GM06990 (cell line): ENCODE measurements around the gene ZNF23.

Experiments used
- DNase-seq: peaks from one replicate; pipeline ENCODE4 v3.0.0-alpha.2; 2011; ENCODE audit not compliant: insufficient read length; ENCODE audit errors: extremely low read depth
- H3K27me3 ChIP-seq: replicated peaks from 2 replicates; pipeline ENCODE4 v1.6.0; 2011; ENCODE audit warnings: low read length; ENCODE audit not compliant: control insufficient read depth, insufficient read depth
- H3K36me3 ChIP-seq: 2 replicates; pipeline ENCODE4 v1.5.1; 2011; ENCODE audit warnings: low read length; ENCODE audit not compliant: control insufficient read depth, insufficient read depth
- H3K4me3 ChIP-seq: replicated peaks from 2 replicates; pipeline ENCODE4 v1.5.1; 2011; ENCODE audit warnings: low read depth, mild to moderate bottlenecking, control low read depth, low read length
- TF ChIP-seq, protein P1 (sequence below): IDR thresholded peaks from 2 replicates; pipeline ENCODE4 v1.5.1; 2011; ENCODE audit warnings: low read length, control low read depth, mild to moderate bottlenecking, inconsistent platforms; ENCODE audit not compliant: insufficient read depth, poor library complexity, severe bottlenecking

The ZNF23 gene

DNA sequence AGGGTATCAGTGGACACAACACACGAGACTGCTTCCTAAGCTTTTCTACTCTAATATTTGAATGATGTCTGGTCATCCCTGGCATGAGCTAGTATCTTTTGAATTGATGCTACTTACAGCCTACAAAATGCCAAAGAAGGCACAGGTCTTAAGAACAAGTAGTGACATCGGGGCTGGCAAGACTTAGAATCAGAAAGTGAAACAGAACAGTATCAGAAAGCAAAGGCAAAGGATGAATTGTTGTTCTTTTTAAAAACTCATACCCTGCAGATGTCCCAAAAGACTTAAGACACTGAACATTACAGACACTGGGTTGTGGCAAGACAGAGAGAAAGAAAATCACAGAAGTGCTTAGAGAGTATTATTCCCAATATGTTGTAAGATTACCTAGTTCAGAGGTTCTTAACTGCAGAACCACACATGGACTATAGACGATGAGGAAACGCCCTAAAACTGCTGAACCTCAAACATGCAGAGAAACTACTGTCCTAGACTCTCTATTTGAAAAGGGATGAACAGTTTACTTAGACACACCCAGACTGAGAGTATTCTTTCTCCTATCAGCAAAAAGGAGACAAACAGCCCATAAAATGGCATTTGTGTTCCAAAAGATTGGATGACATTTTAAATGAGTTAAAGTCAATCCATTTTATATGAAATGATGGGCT is 14.5 kb upstream of the ZNF23 start:
- TF ChIP-seq, protein P1, sequence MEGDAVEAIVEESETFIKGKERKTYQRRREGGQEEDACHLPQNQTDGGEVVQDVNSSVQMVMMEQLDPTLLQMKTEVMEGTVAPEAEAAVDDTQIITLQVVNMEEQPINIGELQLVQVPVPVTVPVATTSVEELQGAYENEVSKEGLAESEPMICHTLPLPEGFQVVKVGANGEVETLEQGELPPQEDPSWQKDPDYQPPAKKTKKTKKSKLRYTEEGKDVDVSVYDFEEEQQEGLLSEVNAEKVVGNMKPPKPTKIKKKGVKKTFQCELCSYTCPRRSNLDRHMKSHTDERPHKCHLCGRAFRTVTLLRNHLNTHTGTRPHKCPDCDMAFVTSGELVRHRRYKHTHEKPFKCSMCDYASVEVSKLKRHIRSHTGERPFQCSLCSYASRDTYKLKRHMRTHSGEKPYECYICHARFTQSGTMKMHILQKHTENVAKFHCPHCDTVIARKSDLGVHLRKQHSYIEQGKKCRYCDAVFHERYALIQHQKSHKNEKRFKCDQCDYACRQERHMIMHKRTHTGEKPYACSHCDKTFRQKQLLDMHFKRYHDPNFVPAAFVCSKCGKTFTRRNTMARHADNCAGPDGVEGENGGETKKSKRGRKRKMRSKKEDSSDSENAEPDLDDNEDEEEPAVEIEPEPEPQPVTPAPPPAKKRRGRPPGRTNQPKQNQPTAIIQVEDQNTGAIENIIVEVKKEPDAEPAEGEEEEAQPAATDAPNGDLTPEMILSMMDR, result no peak
- Histone ChIP-seq H3K27me3 (no peaks in the 10 kb centered on the region), H3K4me3 (0 out of 2 replicates have a peak overlapping the region, but pooled peaks have one; percentile 3), H3K36me3 (no peaks in the 10 kb centered on the region; the same call in 1 of the 2 replicates)
- DNase-seq, result no peak

DNA sequence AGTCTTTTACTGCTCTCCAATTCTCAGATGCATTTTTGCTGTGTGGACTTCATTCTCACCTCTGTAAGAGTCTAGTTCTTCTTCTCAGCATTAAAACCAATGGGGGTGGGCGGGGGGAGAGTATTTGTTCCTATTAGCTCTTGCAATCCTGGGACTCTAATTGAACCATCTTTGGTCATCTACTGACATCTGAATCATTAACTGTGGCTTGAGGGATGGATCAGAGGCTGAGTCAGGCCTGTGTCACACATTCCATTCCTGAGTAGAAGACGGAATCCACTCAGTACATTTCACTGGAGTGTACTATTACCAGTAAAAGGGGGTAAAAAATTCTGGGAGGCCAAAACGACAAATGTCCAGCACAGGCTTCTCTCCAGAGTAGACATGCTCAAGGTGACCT is 12.8 kb upstream of the ZNF23 start:
- TF ChIP-seq, protein P1, result no peak
- Histone ChIP-seq H3K27me3 (no peaks in the 10 kb centered on the region), H3K36me3 (no peaks in the 10 kb centered on the region; the same call in 1 of the 2 replicates), H3K4me3 (no peak overlapping the region)
- DNase-seq, result no peak

DNA sequence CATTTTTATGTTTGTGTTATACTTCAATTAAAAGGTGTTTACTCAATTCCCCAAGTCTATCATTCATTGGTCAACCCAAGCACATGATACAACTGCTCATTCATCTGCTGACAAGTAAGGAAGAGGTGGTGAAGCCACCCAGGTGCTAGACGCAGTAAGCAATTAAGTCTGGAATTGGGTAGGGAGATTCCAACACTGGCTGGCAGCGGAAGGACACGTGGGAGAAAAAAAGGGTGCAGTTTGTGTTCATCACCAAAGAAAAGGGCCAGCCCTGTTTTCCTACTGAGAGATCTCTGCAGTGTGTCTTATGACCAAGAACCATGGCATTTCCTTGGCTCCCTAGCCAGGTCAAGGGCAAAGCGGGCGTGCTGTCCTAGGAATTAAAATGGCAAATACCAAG is 11.8 kb upstream of the ZNF23 start:
- Histone ChIP-seq H3K4me3 (no peak overlapping the region), H3K36me3 (no peaks in the 10 kb centered on the region; the same call in 1 of the 2 replicates)

DNA sequence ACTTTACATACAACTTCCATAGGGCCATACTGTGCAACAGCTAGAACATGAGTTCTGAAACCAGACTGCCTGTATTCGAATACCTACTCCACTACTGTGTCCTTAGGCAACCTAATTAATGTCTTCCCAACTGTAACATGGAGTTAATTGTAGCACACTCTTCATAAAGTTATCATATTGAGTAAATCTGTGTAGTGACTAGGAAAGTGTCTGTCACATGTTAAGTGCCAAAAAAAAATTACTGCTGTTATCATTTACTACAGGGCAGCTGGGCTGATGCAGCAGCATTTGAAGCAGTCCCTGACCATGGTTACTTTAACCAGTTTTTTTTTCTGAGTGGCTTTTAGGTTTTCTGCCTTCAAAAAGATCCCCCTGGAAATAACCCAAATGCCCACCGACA is 10.9 kb upstream of the ZNF23 start:
- Histone ChIP-seq H3K4me3 (no peak overlapping the region), H3K36me3 (no peaks in the 10 kb centered on the region; the same call in 1 of the 2 replicates), H3K27me3 (no peaks in the 10 kb centered on the region)
- DNase-seq, result no peak
- TF ChIP-seq, protein P1, result no peak

More for the DNA sequence above, 11.8 kb upstream of the ZNF23 start:
- DNase-seq, result no peak
- H3K27me3 ChIP-seq, result no peaks in the 10 kb centered on the region
- TF ChIP-seq, protein P1, result no peak

DNA sequence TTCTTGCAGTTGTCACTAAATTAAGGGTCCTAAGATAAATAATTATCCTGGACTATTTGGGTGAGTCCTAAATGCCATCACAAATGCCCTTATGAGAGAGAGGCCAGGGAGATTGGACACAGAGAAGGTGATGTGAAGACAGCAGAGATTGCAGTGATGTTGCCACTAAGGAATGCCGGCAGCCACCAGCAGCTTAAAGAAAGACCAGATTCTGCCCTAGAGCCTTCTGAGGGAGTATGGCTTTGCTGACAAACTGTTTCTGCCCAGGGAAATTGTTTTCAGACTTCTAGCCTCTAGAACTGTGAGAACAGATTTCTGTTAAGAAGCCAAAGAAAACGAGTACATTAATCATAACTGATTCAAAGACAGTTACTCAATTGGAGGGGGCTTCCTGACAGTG is 10.0 kb upstream of the ZNF23 start:
- no peaks in the 10 kb centered on the region for H3K27me3 ChIP-seq
- H3K4me3 ChIP-seq, result no peak overlapping the region
- DNase-seq, result no peak
- TF ChIP-seq, protein P1, result no peak
- no peaks in the 10 kb centered on the region; the same call in 1 of the 2 replicates for H3K36me3 ChIP-seq
